ENCODE results near the gene FRMD4B. TPM values are rescaled to one million over a fixed set of nuclear protein-coding genes. Genes with fewer than 3 reads are reported as not detected.

The FRMD4B gene
- total RNA-seq, 1 donor from 2014 or later: 102 TPM

- Mint-ChIP-seq H3K9me3 (ENCODE audit: unreplicated experiment) (no peaks in the 10 kb centered on the region), H3K27ac (ENCODE audit: unreplicated experiment) (no peak overlapping the region), H3K36me3 (ENCODE audit: low read depth, unreplicated experiment) (peaks cover 5% of the 10 kb centered on the region), H3K4me3 (ENCODE audit: unreplicated experiment) (no peak overlapping the region), H3K4me1 (ENCODE audit: unreplicated experiment) (peaks cover 13% of the 10 kb centered on the region), H3K27me3 (ENCODE audit: unreplicated experiment) (peaks cover 2% of the 10 kb centered on the region)
- no peak for TF ChIP-seq CTCF (IDR thresholded peaks at IDR 0.05; ENCODE audit: unreplicated experiment)
- no peak for DNase-seq (ENCODE audit: low spot score)
Observed at GRCh38 chr3:69255928-69256327, 130.0 kb downstream of the FRMD4B start.

GRCh38 chr3:69254351-69254750 lies 131.5 kb downstream of the FRMD4B start:
- Mint-ChIP-seq H3K4me3 (ENCODE audit: unreplicated experiment) (no peak overlapping the region), H3K27me3 (ENCODE audit: unreplicated experiment) (peaks cover 4% of the 10 kb centered on the region), H3K36me3 (ENCODE audit: low read depth, unreplicated experiment) (no peaks in the 10 kb centered on the region), H3K4me1 (ENCODE audit: unreplicated experiment) (peaks cover 22% of the 10 kb centered on the region), H3K9me3 (ENCODE audit: unreplicated experiment) (no peaks in the 10 kb centered on the region), H3K27ac (ENCODE audit: unreplicated experiment) (no peak overlapping the region)
- TF ChIP-seq CTCF (IDR thresholded peaks at IDR 0.05; ENCODE audit: unreplicated experiment): no peak
- no peak for DNase-seq (ENCODE audit: low spot score)

- no peak for DNase-seq (ENCODE audit: low spot score)
- Mint-ChIP-seq H3K27me3 (ENCODE audit: unreplicated experiment) (peaks cover 4% of the 10 kb centered on the region), H3K9me3 (ENCODE audit: unreplicated experiment) (no peaks in the 10 kb centered on the region), H3K4me1 (ENCODE audit: unreplicated experiment) (peaks cover 32% of the 10 kb centered on the region), H3K4me3 (ENCODE audit: unreplicated experiment) (no peak overlapping the region), H3K27ac (ENCODE audit: unreplicated experiment) (no peak overlapping the region), H3K36me3 (ENCODE audit: low read depth, unreplicated experiment) (peaks cover 7% of the 10 kb centered on the region)
- TF ChIP-seq CTCF (IDR thresholded peaks at IDR 0.05; ENCODE audit: unreplicated experiment): no peak
Observed at GRCh38 chr3:69252631-69253030, 133.3 kb downstream of the FRMD4B start.

- H3K9me3 Mint-ChIP-seq (ENCODE audit: unreplicated experiment): no peaks in the 10 kb centered on the region
- peaks cover 4% of the 10 kb centered on the region for H3K27me3 Mint-ChIP-seq (ENCODE audit: unreplicated experiment)
- no peak overlapping the region for H3K4me3 Mint-ChIP-seq (ENCODE audit: unreplicated experiment)
- peaks cover 32% of the 10 kb centered on the region for H3K4me1 Mint-ChIP-seq (ENCODE audit: unreplicated experiment)
- no peak overlapping the region for H3K27ac Mint-ChIP-seq (ENCODE audit: unreplicated experiment)
- H3K36me3 Mint-ChIP-seq (ENCODE audit: low read depth, unreplicated experiment): peaks cover 7% of the 10 kb centered on the region
- DNase-seq (ENCODE audit: low spot score): no peak
- no peak for TF ChIP-seq CTCF (IDR thresholded peaks at IDR 0.05; ENCODE audit: unreplicated experiment)
Observed at GRCh38 chr3:69252141-69252540, 133.7 kb downstream of the FRMD4B start.

- H3K4me3 Mint-ChIP-seq (ENCODE audit: unreplicated experiment): no peak overlapping the region
- no peaks in the 10 kb centered on the region for H3K9me3 Mint-ChIP-seq (ENCODE audit: unreplicated experiment)
- TF ChIP-seq CTCF (IDR thresholded peaks at IDR 0.05; ENCODE audit: unreplicated experiment): no peak
- peaks cover 7% of the 10 kb centered on the region for H3K36me3 Mint-ChIP-seq (ENCODE audit: low read depth, unreplicated experiment)
- peaks cover 41% of the 10 kb centered on the region for H3K4me1 Mint-ChIP-seq (ENCODE audit: unreplicated experiment)
- peaks cover 6% of the 10 kb centered on the region for H3K27me3 Mint-ChIP-seq (ENCODE audit: unreplicated experiment)
- DNase-seq (ENCODE audit: low spot score): no peak
- no peak overlapping the region for H3K27ac Mint-ChIP-seq (ENCODE audit: unreplicated experiment)
Observed at GRCh38 chr3:69251078-69251805, 134.6 kb downstream of the FRMD4B start.

Measured in endothelial cell (in vitro differentiated cells).